HepG2 (cell line): ENCODE measurements around the gene TCF7L2. TPM values are rescaled to one million over a fixed set of nuclear protein-coding genes. Genes with fewer than 3 reads are reported as not detected.

Source experiments
- AKAP8 ChIP-seq: sonication (generic); formaldehyde crosslinking; IDR thresholded peaks from 2 replicates; pipeline ENCODE4 v1.5.1; 2020; ENCODE audit warnings: mild to moderate bottlenecking, missing genetic modification reagents
- ARNT2 ChIP-seq: sonication (generic); formaldehyde crosslinking; IDR thresholded peaks from 2 replicates; pipeline ENCODE4 v1.8.0; 2022; ENCODE audit warnings: mild to moderate bottlenecking, low read depth, missing genetic modification reagents, moderate library complexity
- ATRX ChIP-seq: sonication (generic); formaldehyde crosslinking; IDR thresholded peaks from 2 replicates; pipeline ENCODE4 v1.4.0; 2020; ENCODE audit warnings: missing genetic modification reagents, borderline replicate concordance
- GABPB1 ChIP-seq: IDR thresholded peaks from 2 replicates; pipeline ENCODE4 v1.6.1; 2016; ENCODE audit warnings: mild to moderate bottlenecking, missing genetic modification reagents, moderate library complexity, missing compliant biosample characterization
- ISX ChIP-seq: sonication (generic); formaldehyde crosslinking; conservative IDR thresholded peaks from 2 replicates; pipeline ENCODE4 v1.5.0; 2020; ENCODE audit warnings: missing genetic modification reagents
- NR2F6 ChIP-seq, 2 experiments: IDR thresholded peaks; 2 replicates each; pipeline ENCODE4 v1.6.1; 2016; ENCODE audit warnings: antibody characterized with exemption in 1 of 2, mild to moderate bottlenecking in 1 of 2
- RAD51 ChIP-seq: fragments of 450-650 bp; IDR thresholded peaks from 2 replicates; pipeline ENCODE4 v1.6.1; 2016; ENCODE audit warnings: borderline replicate concordance
- TARDBP ChIP-seq: sonication (generic); formaldehyde crosslinking; IDR thresholded peaks from 2 replicates; pipeline ENCODE4 v1.8.0; 2022; ENCODE audit warnings: mild to moderate bottlenecking, missing genetic modification reagents
- TBL1XR1 ChIP-seq: fragments of 150-350 bp; IDR thresholded peaks from 2 replicates; pipeline ENCODE4 v1.6.1; 2014; ENCODE audit warnings: borderline replicate concordance, low read length; ENCODE audit not compliant: partially characterized antibody
- ZC3H13 ChIP-seq: sonication (generic); formaldehyde crosslinking; IDR thresholded peaks from 2 replicates; pipeline ENCODE4 v1.8.1; 2023; ENCODE audit warnings: mild to moderate bottlenecking, missing genetic modification reagents, moderate library complexity
- ZFP90 ChIP-seq: sonication (generic); formaldehyde crosslinking; IDR thresholded peaks from 2 replicates; pipeline ENCODE4 v1.8.0; 2022; ENCODE audit warnings: missing genetic modification reagents, mild to moderate bottlenecking, inconsistent platforms, borderline replicate concordance
- ZNF33A ChIP-seq: sonication (generic); formaldehyde crosslinking; IDR thresholded peaks from 2 replicates; pipeline ENCODE4 v1.5.1; 2020; ENCODE audit warnings: missing genetic modification reagents, mild to moderate bottlenecking, moderate library complexity, borderline replicate concordance
- polyA plus RNA-seq, 8 experiments: library from polyadenylated mRNA; depleted of rRNA in 3 of 8; stranded (reverse) in 7 of 8; unstranded in 1 of 8; fragments of >200 nt; fragmentation: Illumina TruSeq in 4 of 8; extraction: Trizol in 4 of 8; gene quantifications; 2 replicates each; pipeline versions ENCODE4 v1.2.1 to v1.2.3, GENCODE V29; 2011 to 2016; ENCODE audit warnings: low read depth in 4 of 8, missing spikeins in 1 of 8, mixed read lengths in 1 of 8; ENCODE audit not compliant: insufficient read depth in 1 of 8
- total RNA-seq, 5 experiments: library from RNA; depleted of rRNA; stranded (reverse); fragments of >200 nt; fragmentation: Illumina TruSeq; extraction: Trizol; gene quantifications; 2 replicates each; pipeline ENCODE4 v1.2.3, GENCODE V29; 2016; ENCODE audit warnings: low read depth in 1 of 5
- TF ChIP-seq, protein P1 (sequence below): sonication (generic); formaldehyde crosslinking; IDR thresholded peaks from 2 replicates; pipeline ENCODE4 v1.4.0; 2020; ENCODE audit warnings: missing genetic modification reagents, mild to moderate bottlenecking, borderline replicate concordance
- TF ChIP-seq, protein P2 (sequence below): sonication (generic); formaldehyde crosslinking; IDR thresholded peaks from 2 replicates; pipeline ENCODE4 v1.5.1; 2020; ENCODE audit warnings: mild to moderate bottlenecking, moderate library complexity, missing genetic modification reagents
- TF ChIP-seq, protein P3 (sequence below), 2 experiments: fragments of 450-650 bp in 1 of 2; sonication (generic) in 1 of 2; formaldehyde crosslinking in 1 of 2; IDR thresholded peaks; 2 replicates each; pipeline versions ENCODE4 v1.6.1 to v1.8.0; 2016 to 2022; ENCODE audit warnings: antibody characterized with exemption in 1 of 2, mild to moderate bottlenecking in 1 of 2, missing genetic modification reagents in 1 of 2

The TCF7L2 gene
- total and polyA plus RNA-seq, 2 of the 13 experiments (the other 11 are each of a cell fraction or from before 2014, with no cell fraction given) = 3.9 to 13.7 TPM

DNA sequence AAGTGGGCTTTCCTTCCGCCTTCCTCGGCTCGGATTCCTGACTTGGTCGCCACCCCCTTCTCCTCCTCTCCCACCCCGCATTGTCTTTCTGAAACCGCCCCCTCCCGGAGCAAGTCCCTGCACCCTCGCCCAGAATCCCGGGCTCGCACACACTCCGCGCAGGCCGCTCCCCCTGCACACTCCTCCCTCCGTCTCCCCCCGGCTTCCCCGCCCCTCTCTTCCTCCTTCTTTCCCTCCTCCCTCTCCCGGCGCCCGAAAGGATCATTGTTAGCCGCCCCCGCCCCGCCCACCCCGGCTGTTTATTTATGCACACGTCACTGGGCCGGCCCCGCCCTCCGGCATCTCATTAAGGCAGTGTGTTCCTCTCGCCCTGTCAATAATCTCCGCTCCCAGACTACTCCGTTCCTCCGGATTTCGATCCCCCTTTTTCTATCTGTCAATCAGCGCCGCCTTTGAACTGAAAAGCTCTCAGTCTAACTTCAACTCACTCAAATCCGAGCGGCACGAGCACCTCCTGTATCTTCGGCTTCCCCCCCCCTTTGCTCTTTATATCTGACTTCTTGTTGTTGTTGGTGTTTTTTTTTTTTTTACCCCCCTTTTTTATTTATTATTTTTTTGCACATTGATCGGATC lies at the start of gene TCF7L2 (continued):
- no peak for TF ChIP-seq ZFP90 (CRISPR knock-in tag)
- no peak for TF ChIP-seq NR2F6 (IDR thresholded peaks at IDR 0.05)
- peak; percentile 42; the same call in 1 of the 2 replicates for TF ChIP-seq NR2F6 (CRISPR knock-in tag; IDR thresholded peaks at IDR 0.05)
- TF ChIP-seq, protein P1, sequence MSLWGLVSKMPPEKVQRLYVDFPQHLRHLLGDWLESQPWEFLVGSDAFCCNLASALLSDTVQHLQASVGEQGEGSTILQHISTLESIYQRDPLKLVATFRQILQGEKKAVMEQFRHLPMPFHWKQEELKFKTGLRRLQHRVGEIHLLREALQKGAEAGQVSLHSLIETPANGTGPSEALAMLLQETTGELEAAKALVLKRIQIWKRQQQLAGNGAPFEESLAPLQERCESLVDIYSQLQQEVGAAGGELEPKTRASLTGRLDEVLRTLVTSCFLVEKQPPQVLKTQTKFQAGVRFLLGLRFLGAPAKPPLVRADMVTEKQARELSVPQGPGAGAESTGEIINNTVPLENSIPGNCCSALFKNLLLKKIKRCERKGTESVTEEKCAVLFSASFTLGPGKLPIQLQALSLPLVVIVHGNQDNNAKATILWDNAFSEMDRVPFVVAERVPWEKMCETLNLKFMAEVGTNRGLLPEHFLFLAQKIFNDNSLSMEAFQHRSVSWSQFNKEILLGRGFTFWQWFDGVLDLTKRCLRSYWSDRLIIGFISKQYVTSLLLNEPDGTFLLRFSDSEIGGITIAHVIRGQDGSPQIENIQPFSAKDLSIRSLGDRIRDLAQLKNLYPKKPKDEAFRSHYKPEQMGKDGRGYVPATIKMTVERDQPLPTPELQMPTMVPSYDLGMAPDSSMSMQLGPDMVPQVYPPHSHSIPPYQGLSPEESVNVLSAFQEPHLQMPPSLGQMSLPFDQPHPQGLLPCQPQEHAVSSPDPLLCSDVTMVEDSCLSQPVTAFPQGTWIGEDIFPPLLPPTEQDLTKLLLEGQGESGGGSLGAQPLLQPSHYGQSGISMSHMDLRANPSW (CRISPR knock-in tag) = no peak
- TF ChIP-seq, protein P2, sequence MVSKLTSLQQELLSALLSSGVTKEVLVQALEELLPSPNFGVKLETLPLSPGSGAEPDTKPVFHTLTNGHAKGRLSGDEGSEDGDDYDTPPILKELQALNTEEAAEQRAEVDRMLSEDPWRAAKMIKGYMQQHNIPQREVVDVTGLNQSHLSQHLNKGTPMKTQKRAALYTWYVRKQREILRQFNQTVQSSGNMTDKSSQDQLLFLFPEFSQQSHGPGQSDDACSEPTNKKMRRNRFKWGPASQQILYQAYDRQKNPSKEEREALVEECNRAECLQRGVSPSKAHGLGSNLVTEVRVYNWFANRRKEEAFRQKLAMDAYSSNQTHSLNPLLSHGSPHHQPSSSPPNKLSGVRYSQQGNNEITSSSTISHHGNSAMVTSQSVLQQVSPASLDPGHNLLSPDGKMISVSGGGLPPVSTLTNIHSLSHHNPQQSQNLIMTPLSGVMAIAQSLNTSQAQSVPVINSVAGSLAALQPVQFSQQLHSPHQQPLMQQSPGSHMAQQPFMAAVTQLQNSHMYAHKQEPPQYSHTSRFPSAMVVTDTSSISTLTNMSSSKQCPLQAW = 0 out of 2 replicates have a peak, but pooled peaks have one; percentile 21
- no peak; the same call in 1 of the 2 replicates for TF ChIP-seq GABPB1 (CRISPR knock-in tag)
- no peak for TF ChIP-seq ZNF33A
- TF ChIP-seq ATRX = no peak
- no peak for TF ChIP-seq ZC3H13 (CRISPR knock-in tag)
- TF ChIP-seq ISX (CRISPR knock-in tag) = no peak
- TF ChIP-seq ARNT2 (CRISPR knock-in tag) = no peak
- TF ChIP-seq AKAP8 (CRISPR knock-in tag) = peak; percentile 65; the same call in 1 of the 2 replicates
- 0 out of 2 replicates have a peak, but pooled peaks have one; percentile 38 for TF ChIP-seq TARDBP
- TF ChIP-seq, protein P3, sequence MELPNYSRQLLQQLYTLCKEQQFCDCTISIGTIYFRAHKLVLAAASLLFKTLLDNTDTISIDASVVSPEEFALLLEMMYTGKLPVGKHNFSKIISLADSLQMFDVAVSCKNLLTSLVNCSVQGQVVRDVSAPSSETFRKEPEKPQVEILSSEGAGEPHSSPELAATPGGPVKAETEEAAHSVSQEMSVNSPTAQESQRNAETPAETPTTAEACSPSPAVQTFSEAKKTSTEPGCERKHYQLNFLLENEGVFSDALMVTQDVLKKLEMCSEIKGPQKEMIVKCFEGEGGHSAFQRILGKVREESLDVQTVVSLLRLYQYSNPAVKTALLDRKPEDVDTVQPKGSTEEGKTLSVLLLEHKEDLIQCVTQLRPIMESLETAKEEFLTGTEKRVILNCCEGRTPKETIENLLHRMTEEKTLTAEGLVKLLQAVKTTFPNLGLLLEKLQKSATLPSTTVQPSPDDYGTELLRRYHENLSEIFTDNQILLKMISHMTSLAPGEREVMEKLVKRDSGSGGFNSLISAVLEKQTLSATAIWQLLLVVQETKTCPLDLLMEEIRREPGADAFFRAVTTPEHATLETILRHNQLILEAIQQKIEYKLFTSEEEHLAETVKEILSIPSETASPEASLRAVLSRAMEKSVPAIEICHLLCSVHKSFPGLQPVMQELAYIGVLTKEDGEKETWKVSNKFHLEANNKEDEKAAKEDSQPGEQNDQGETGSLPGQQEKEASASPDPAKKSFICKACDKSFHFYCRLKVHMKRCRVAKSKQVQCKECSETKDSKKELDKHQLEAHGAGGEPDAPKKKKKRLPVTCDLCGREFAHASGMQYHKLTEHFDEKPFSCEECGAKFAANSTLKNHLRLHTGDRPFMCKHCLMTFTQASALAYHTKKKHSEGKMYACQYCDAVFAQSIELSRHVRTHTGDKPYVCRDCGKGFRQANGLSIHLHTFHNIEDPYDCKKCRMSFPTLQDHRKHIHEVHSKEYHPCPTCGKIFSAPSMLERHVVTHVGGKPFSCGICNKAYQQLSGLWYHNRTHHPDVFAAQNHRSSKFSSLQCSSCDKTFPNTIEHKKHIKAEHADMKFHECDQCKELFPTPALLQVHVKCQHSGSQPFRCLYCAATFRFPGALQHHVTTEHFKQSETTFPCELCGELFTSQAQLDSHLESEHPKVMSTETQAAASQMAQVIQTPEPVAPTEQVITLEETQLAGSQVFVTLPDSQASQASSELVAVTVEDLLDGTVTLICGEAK (IDR thresholded peaks at IDR 0.05) = no peak
- TF ChIP-seq, protein P3 (CRISPR knock-in tag; IDR thresholded peaks at IDR 0.05) = no peak; the same call in 1 of the 2 replicates
- no peak for TF ChIP-seq TBL1XR1
- TF ChIP-seq RAD51 = no peak
